ENCODE measurements around the gene ARMC10.

GRCh38 chr7:103143868-103144267, 68.9 kb downstream of the ARMC10 start:
- no peak for TF ChIP-seq CTCF (IDR thresholded peaks at IDR 0.05; ENCODE audit: low read depth, low read length, missing input control)
- no peak for TF ChIP-seq REST (IDR thresholded peaks at IDR 0.05)
- no peak for TF ChIP-seq YY1 (IDR thresholded peaks at IDR 0.05)
- TF ChIP-seq, protein P1, sequence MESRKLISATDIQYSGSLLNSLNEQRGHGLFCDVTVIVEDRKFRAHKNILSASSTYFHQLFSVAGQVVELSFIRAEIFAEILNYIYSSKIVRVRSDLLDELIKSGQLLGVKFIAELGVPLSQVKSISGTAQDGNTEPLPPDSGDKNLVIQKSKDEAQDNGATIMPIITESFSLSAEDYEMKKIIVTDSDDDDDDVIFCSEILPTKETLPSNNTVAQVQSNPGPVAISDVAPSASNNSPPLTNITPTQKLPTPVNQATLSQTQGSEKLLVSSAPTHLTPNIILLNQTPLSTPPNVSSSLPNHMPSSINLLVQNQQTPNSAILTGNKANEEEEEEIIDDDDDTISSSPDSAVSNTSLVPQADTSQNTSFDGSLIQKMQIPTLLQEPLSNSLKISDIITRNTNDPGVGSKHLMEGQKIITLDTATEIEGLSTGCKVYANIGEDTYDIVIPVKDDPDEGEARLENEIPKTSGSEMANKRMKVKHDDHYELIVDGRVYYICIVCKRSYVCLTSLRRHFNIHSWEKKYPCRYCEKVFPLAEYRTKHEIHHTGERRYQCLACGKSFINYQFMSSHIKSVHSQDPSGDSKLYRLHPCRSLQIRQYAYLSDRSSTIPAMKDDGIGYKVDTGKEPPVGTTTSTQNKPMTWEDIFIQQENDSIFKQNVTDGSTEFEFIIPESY (IDR thresholded peaks at IDR 0.05): no peak
- TF ChIP-seq FOXA1 (IDR thresholded peaks at IDR 0.05): no peak
- TF ChIP-seq, protein P2, sequence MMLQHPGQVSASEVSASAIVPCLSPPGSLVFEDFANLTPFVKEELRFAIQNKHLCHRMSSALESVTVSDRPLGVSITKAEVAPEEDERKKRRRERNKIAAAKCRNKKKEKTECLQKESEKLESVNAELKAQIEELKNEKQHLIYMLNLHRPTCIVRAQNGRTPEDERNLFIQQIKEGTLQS (IDR thresholded peaks at IDR 0.05): no peak
- TF ChIP-seq NR2F2 (IDR thresholded peaks at IDR 0.05): no peak
- TF ChIP-seq RAD21 (IDR thresholded peaks at IDR 0.05): no peak
- no peak for TF ChIP-seq JUND (IDR thresholded peaks at IDR 0.05)
- no peak for TF ChIP-seq EGR1 (IDR thresholded peaks at IDR 0.05; ENCODE audit: low read depth in 2 of 2)
- TF ChIP-seq TAF1 (conservative IDR thresholded peaks at IDR 0.05): no peak
- TF ChIP-seq, protein P3, sequence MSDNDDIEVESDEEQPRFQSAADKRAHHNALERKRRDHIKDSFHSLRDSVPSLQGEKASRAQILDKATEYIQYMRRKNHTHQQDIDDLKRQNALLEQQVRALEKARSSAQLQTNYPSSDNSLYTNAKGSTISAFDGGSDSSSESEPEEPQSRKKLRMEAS (IDR thresholded peaks at IDR 0.05): no peak

Measured in liver (tissue), 3 donors.